Stimulated activated CD8-positive, alpha-beta memory T cell treated with anti-CD3 and anti-CD28 coated beads, Interleukin-7, amount 100 ng/mL, for 4 hours (primary cell): Measurements from ENCODE around the gene ADGRD1.
"Not testable (repeated sequence)": the region's sequence is repeated elsewhere in the genome, so short reads cannot be mapped to it uniquely, and the experiment has no call there.

Source experiments
- DNase-seq, 2 donors: peaks; one replicate each; pipeline ENCODE4 v3.0.0-alpha.2; 2020; ENCODE audit warnings: low read depth in 2 of 2

Gene ADGRD1

DNA sequence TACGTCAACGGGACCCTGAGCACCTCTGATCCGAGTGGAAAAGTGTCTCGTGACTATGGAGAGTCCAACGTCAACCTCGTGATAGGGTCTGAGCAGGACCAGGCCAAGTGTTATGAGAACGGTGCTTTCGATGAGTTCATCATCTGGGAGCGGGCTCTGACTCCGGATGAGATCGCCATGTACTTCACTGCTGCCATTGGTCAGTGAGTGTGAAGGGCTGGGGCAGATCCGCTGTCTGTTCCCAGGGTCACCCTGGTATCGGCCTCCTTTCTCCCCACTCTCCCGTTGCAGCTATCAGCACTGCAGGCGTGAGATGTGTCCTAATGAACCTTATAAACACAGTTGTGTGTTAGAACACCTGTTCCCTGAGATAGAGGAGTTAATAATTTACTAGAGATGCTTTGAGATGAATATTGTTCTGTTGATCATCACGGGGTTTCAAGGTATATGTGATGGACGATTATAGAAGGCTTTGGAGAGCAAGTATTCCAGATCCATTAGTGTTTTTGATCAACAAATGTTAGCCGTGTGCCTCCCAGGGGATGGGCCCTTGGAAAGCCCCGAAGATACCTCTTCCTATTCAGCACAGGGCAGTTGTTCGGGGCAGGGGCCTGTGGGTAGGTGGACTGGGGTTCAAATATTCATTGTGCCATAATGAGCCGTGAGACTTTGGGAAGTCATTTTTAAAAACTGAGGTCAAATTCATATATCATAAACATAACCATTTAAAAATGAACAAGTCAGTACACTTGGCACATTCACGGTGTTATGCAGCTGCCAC is 33.6 kb downstream of the ADGRD1 start:
- no peak for DNase-seq

DNA sequence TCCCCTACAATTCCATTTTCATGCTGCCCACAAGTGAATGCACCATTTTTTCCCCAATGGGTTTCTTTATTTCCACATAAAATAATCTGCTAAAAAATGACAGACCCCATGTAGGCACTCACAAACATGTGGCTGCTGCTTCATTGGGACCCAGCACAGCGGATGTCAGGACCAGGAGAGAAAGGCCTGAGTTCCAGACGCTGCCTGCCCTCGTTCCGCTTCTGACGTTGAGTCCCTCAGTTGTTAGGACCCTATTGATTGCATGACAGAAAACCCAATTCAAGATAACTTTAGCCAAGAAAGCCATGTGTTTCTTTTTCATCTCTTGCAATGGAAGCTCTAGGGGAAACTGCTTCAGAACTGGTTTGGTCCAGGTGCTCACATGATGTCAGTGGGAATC is 34.6 kb downstream of the ADGRD1 start:
- DNase-seq: no peak

DNA sequence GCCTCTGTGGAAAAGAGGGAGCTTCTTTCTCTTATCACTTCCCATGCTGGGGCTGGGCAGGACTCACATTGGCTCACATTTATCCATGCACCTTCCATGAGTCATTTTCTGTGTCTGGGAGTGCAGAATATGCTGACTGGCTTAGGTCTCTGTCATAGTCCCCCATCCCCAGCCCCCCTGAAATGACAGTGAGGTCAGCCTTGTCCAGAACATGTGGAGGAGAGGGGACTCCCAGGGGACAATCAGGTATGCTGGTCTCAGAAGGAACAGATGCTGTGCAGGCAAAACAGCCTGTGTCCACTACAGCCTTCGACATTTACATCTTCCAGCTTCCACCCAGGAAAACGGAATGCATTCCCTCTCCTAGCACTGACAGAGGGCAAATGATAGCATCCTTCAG is 35.0 kb downstream of the ADGRD1 start:
- DNase-seq: no peak

DNA sequence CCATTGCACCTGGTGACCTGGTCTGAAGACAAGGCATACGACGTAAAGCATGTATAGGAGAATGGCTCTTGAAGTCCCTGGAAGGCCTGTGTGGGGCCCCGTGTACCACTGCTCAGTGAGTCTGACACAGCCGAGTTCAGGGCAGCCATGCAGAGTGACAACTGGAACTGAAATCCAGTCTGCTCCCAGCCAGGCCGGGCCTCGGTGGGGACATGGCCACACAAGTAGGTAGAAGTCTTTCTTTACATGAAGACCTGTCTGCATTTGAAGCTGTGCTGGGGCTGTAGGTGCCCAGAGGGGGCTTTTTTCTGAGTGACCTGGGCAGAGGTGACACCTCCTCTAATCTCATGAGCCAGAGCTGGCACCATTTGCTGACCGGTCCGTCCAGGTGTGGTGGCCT is 35.7 kb downstream of the ADGRD1 start:
- DNase-seq: no peak

DNA sequence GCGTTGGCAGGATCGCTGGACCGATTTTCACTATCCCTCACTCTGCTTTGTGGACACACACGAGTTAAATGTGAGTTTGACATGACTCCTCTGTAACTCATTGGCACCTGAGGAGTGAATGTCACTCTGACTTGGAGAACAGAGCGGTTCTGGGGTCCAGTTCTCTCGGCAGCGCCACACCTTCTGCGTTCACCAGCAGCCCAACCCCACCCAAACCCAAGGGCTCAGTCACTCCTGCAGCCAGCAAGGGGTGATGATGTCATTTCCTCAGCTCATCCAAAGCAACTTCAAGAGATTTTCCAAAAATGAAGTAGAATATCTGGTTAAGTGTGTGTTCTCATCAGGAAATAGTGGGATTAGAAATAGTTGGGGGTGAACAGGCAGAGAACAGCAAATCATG is 36.3 kb downstream of the ADGRD1 start:
- no peak for DNase-seq

DNA sequence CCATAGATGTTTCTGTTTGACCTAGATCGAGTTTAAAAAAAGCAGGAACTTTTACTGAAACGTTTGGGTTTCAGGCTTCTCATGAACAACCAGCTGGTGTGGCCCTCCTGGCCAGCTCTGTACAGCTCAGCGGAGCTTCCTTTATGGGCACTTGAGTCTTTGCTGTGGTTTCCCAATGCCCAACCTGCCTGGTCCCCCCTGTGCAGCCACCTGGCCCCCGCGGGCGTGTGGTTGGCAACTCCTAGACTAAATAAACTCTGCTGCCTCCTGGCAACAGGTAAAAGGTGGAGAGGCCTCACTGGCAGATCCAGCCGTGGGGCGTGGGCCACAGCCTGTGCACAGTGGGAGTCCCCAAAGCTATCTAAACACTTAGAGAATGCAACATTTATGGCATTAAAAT is 38.7 kb downstream of the ADGRD1 start:
- no peak for DNase-seq

DNA sequence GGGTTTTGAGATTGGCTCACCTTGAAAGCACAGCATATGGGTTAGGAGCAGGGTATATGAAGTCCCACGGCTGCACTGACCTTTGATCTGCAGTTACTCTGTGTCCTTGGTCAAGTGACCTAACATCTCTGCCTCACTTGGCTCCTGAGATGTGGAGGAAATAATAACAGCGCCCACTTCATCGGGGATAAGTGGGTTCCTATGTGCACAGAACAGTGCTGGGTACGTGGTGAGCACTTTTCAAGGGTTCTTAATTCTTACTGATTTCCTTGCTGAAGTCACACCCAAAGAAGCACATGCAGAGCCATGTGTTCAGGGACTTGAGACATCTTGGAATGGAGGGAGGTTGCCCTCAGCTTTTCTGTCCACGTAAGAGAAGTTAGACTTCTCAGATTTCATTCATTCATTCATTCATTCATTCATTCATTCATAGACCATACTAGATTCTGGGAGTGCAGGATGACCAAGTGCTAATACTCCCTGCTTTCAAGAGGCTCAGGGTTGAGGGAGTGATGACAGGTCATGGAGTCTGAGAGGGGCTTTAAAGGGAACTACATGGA is 39.4 kb downstream of the ADGRD1 start:
- DNase-seq: no peak

DNA sequence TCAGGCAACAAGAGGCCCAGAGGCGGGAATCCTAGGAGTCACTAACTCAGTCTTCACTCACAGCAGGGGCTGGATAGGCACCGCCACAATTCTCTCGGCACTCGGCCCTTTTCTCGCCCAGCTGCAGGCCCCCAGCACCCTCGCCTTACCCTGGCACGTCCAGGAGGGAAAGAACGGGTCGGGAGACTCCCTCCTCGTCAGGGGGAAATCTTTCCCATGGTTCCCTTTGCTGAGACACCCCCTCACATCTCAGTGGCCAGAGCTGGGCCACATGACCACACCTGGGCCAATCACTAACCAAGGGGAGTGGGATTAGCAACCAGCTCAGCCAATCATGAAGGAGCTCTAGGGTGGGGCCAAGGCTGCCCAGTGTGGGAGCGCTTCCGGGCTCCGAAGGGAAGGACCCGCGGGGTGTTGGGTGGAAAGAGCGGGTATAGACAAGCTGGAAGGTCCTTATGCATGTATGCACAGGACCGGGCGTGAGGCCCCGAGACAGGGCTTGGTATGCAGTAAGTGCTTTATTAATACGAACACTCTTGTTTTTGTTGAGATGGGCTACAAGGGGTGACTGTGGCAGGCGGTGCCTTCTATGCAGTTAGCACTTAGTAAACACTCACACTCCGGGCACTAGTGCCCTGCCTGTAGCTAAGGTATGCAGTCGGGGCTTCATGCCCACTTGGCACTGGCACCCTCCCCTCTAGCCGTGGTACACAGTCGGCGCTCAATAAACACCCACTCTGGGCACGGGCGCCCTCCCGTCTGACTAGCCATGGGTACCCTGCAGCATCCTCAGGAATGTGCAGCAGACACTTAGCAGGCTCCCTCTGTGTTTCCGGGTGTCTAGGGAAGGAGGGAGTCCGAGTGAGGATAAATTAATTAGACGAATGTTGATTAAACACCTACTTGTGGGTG is 40.3 kb downstream of the ADGRD1 start:
- DNase-seq: no peak

DNA sequence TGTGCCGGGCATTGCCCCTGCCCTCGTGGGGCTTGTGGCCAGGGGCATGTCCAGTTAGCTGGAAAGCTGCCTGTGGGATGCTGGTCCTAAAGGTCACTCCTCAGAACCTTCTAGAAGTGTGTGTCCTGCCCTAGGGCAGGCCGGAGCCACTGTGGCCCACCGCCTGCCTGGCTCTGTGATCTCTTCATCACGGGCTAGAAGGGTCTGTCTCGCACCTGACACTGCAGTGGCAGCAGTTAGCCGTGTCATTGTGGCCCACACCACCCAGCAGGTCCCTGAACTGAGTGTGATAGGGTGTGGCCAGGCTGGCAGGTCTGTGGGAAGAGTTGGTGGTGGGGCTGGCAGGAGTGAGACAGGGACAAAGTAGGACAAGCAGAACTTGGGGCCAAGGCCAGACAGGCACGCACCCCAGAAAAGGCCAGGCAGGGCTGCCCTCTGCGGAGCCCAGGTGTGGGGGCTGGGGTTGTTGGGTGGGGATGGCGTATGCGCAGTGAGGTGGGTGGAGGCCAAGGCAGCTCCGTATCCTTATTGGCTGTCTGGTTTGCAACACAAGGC is 41.2 kb downstream of the ADGRD1 start:
- no peak for DNase-seq

DNA sequence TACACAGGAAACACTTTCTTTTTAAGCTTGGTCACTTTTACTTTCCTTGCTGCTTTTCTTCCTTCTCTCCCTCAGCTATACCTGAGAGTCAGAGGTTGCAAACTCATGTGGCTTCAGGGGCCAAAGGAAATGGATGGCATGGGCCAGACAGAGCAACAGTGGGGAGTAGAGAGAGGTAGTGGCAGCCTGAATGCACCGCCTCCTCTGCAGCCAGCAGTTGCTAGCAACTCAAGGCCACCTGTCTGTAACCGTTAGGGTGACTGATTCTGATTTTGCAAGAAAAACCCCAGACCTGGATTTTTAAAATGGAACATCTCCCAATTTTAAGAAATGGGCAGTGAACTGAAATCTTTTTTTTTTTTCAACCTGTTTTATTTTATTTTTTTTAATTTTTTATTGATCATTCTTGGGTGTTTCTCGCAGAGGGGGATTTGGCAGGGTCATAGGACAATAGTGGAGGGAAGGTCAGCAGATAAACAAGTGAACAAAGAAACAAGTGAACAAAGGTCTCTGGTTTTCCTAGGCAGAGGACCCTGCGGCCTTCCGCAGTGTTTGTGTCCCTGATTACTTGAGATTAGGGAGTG is 41.8 kb downstream of the ADGRD1 start:
- not testable (repeated sequence) for DNase-seq

DNA sequence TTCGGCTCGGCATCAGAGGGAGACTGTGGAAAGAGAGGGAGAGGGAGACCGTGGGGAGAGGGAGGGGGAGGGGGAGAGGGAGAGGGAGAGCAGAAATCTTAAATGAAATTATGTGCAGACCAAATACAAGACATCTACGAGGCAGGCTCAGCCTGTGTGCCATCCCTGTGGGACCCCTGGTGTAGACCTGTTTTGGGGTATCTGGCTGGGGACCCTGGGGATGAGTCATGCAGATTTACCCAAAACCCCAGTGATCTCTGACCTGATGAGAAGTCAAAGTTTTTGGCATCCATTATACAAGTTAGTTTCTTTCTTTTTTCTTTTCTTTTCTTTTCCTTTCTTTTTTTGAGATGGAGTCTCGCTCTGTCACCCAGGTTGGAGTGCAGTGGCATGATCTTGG is 44.4 kb downstream of the ADGRD1 start:
- no peak for DNase-seq

DNA sequence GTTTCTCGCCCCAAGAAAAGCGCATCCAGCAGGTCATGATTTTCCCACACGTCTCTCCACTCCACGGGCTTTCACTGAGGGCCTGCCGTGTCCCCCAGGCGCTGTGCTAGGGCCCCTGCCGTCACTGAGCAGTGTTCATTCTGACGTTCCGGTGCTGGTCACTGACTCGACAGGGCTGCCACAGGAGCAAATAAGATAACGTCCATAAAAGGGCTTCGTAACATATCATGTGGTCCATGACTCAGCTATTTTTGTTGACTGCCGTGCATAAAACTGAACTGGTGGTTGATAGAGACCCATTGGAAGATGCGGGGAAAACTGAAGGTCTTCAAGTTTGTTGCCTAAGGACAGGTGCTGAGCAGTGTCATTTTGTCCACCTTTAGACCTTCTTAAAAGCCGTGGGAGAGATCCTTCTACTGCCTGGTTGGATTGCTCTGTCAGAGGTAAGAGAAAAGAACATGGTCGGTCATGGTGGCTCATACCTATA is 46.3 kb downstream of the ADGRD1 start:
- DNase-seq: no peak

DNA sequence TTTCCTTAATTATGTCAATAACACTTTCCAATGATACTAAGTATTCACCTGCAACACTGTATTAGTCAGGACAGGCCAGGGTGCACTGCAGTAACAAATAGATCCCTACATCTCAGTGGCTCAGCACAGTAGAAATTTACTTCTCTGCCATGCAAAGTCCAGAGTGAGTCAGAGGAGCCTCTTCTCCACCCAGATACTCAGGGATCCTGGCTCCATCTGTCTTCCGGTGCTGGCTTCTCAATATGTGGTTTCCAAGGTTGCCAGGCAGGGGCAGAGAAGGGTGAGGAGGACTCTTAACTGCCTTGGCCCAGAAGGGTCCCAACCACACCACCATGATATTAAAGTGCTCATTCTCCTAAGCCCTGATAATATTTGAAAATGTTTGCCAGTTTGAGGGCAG is 47.8 kb downstream of the ADGRD1 start:
- no peak for DNase-seq

DNA sequence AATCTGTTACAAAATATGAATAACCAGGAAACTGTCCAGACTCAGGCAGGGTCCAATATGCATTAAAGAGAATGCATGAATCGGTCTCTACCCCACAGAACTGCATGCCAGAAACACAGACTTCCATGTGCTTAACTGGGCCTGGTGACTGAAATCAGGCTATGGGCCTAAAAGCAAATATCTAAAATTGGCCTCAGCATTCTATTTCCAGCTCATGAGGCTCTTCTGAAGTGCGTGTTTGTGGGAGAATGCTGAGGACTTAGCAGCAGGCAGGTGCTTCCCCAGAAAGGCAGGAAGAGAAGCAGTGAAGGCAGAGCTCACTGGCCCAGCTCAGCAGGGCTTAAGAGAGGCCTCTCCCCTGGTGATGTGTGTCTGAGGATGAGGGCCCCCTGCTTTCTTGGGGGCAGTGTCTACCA is 48.5 kb downstream of the ADGRD1 start:
- DNase-seq: no peak

DNA sequence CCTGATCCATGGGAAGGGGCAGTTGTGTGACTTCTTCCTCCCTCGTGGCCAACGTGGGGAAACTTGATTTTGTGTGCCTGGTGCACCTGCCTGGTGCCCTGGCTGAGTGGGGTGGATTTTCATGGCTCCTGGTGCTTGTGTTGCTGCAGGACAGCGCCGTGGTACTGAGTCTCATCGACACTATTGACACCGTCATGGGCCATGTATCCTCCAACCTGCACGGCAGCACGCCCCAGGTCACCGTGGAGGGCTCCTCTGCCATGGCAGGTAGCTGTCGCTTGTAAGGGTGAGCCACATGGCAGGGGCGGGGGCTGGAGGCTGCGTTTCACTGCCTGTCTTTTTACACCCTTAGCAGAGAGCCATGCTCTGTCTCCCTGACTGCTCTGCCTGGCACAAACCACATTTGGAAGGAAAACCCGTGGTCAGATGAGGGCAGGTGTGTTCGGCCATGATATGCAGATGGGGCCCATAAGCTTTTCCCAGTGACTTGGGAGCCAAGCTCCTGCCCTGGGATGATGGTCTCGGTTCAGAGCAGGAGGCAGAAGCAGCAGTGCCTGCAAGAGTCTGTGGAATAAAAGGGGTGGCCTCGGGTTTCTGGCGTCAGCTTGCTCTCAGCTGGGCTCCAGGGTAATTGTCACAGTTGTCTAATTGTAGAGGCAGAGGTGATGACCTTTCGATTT is 49.5 kb downstream of the ADGRD1 start:
- DNase-seq: no peak

DNA sequence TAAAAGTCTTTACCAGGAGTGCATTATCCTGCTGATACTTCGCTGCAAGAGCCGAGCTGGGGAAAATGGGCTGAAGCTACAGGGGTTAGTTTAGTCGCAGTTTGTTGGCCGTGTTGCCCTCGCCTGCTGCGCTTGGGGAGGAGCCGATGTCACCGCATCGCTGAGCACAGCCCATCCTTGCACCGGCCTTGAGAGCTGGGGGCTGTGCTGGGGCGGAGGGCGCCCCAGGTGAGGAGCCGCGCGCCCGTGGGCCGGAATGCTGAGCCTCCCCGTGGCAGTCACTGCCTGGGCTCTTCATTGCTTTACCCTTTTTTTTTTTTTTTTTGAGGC is 50.0 kb downstream of the ADGRD1 start:
- no peak for DNase-seq

DNA sequence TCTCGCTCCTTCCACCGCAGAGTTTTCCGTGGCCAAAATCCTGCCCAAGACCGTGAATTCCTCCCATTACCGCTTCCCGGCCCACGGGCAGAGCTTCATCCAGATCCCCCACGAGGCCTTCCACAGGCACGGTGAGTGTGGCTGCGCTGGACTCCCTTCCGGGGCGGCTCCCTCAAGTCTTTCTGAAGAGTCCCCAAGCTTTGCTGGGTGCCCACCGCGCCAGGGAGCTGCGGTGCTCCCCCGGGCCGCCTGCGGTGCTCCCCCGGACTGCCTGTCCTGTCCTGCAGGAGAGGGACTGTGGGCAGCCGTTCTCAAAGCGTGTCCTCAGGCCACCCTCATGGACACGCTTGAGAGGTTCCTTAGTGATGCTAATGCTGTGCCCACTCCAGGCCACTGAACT is 50.5 kb downstream of the ADGRD1 start:
- no peak for DNase-seq

DNA sequence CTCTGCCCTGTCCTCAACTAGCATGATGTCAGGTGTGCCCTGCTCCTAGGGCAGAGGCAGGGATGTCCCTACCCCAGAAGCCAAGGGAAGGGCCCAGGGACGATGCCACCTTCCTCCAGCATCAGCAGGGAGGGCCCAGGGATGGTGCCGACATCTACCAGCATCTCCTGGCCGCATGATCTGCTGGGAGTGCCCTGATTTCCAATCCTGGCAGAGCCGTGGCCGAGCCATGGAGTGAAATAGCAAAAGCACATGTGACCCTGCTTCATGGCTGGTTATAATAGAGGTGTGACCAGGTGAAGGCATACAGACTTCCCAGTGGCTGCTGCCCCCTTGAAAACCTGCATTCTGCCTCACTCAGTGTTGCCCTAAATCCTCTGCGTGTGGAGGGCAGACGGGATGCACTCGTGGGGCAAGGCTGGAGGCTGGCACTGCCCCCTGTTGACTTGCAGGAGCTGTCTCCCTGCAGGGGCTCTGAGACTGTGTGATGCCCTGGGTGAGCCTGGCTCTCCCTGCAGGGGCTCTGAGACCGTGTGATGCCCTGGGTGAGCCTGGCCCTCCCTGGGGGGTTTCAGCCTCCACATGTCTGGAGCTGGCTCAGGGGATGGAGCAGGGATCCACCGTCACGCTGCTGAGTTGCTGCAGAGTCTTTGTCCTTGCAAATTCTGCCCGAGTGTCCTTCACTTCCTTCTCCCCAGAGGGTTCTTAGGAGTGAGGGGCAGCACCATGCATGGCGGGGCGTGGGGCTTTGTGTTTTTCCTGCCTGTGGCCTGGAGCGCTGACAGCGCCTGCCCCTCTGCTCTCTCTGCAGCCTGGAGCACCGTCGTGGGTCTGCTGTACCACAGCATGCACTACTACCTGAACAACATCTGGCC is 51.7 kb downstream of the ADGRD1 start:
- no peak for DNase-seq

DNA sequence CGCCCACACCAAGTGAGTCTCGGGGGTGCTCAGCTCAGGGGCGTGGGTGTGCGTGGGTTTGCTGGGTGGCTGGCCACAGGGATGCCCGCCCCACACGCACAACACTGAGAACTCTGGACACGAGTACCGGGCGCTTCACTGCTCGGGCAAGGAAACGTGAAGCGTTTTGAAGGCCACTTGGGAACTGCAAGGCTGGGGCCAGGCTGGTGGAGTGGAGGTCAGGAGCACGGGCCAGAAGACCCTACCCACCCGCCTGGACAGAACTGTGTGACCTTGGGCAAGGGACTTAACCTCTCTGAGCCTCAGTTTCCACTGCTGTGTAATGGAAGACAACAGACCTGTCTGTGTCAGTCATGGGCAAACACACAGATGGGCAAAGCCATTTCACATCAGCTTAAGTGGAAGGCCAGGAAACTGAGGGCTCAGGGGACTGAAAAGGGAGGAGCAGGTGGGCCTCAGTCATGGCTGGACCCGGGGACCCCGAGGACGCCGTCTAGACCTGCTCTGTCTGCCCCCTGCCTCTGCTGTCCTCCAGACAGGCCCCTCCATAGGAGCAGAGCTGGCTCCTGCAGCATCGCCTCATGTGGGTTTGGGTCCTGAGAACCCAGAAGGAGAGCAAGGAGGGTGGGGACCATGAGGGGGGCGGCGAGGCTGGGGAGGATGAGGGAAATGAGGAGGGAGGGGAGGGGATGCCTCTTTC is 52.5 kb downstream of the ADGRD1 start:
- no peak for DNase-seq
